OCI-LY3 (cell line): Measurements from ENCODE around the gene ZNF746.

Experiments
- CTCF ChIP-seq: fragments of 200-600, 300-600 bp; sonication (generic); IDR thresholded peaks from 2 replicates; pipeline ENCODE4 v1.5.1; 2014; ENCODE audit warnings: antibody characterized with exemption, low read length, low read depth
- EZH2phosphoT487 ChIP-seq: fragments of 200-600 bp; shearing (Covaris generic); IDR thresholded peaks from 2 replicates; pipeline ENCODE4 v1.6.1; 2018; ENCODE audit warnings: antibody characterized with exemption, mixed run types, low read depth

GRCh38 chr7:149495785-149496641, 1.6 kb downstream of the ZNF746 start:
- TF ChIP-seq CTCF (no peak), EZH2phosphoT487 (no peak)
